Mesenchymal stem cell (in vitro differentiated cells and primary cell): Measurements from ENCODE around the gene MGAT4A.

ENCODE experiments used
- DNase-seq: peaks from one replicate; pipeline ENCODE4 v3.0.0-alpha.2; 2013
- H2AFZ ChIP-seq: one replicate; pipeline ENCODE4 v1.6.1; 2013; ENCODE audit warnings: low read depth, mild to moderate bottlenecking, control low read depth, inconsistent platforms, low read length, moderate library complexity
- H2AK5ac ChIP-seq: 2 replicates; pipeline ENCODE4 v1.6.1; 2013; ENCODE audit warnings: low read length, moderate library complexity, mild to moderate bottlenecking, inconsistent platforms; ENCODE audit not compliant: severe bottlenecking
- H2BK120ac ChIP-seq: one replicate; pipeline ENCODE4 v1.6.1; 2013; ENCODE audit warnings: low read depth, mild to moderate bottlenecking, inconsistent platforms, low read length, moderate library complexity
- H2BK12ac ChIP-seq, 2 experiments: one replicate each; pipeline ENCODE4 v1.6.1; 2013; ENCODE audit warnings: inconsistent platforms in 2 of 2, low read length in 2 of 2, mild to moderate bottlenecking in 2 of 2, moderate library complexity in 2 of 2, control low read depth in 1 of 2
- H2BK15ac ChIP-seq: one replicate; pipeline ENCODE4 v1.6.1; 2013; ENCODE audit warnings: mild to moderate bottlenecking, low read depth, inconsistent platforms; ENCODE audit not compliant: poor library complexity, severe bottlenecking
- H2BK5ac ChIP-seq: 2 replicates; pipeline ENCODE4 v1.6.1; 2013; ENCODE audit warnings: low read depth, mild to moderate bottlenecking, low read length, control low read depth, inconsistent platforms; ENCODE audit not compliant: poor library complexity, severe bottlenecking
- H3K14ac ChIP-seq, 2 experiments: one replicate each; pipeline ENCODE4 v1.6.1; 2013; ENCODE audit warnings: inconsistent platforms in 2 of 2, low read length in 2 of 2, control low read depth in 1 of 2, mild to moderate bottlenecking in 1 of 2, moderate library complexity in 1 of 2
- H3K18ac ChIP-seq, 2 experiments: one replicate each; pipeline ENCODE4 v1.6.1; 2013; ENCODE audit warnings: inconsistent platforms in 2 of 2, low read length in 2 of 2, control low read depth in 1 of 2, low read depth in 1 of 2, mild to moderate bottlenecking in 1 of 2
- H3K23ac ChIP-seq, 2 experiments: one replicate each; pipeline ENCODE4 v1.6.1; 2013; ENCODE audit warnings: inconsistent platforms in 2 of 2, low read length in 2 of 2, mild to moderate bottlenecking in 2 of 2, moderate library complexity in 2 of 2, control low read depth in 1 of 2
- H3K27ac ChIP-seq: 2 replicates; pipeline ENCODE4 v1.5.1; 2013; ENCODE audit warnings: mild to moderate bottlenecking, moderate library complexity, low read length, control low read depth, inconsistent platforms; ENCODE audit not compliant: poor library complexity, severe bottlenecking
- H3K27me3 ChIP-seq, 2 experiments: 2 replicates each; pipeline versions ENCODE4 v1.6.1 to v1.7.0; 2013; ENCODE audit warnings: low read length in 2 of 2, mild to moderate bottlenecking in 2 of 2, moderate library complexity in 2 of 2, control low read depth in 1 of 2, inconsistent platforms in 1 of 2; ENCODE audit not compliant: control insufficient read depth in 1 of 2, insufficient read depth in 1 of 2
- H3K36me3 ChIP-seq, 2 experiments: 2 replicates each; pipeline versions ENCODE4 v1.6.1 to v1.7.0; 2013; ENCODE audit warnings: low read length in 2 of 2, control low read depth in 1 of 2, inconsistent platforms in 1 of 2, low read depth in 1 of 2, mild to moderate bottlenecking in 1 of 2; ENCODE audit not compliant: insufficient read depth in 2 of 2, control insufficient read depth in 1 of 2
- H3K4ac ChIP-seq, 2 experiments: one replicate each; pipeline ENCODE4 v1.6.1; 2013; ENCODE audit warnings: inconsistent platforms in 2 of 2, low read length in 2 of 2, mild to moderate bottlenecking in 2 of 2, moderate library complexity in 2 of 2, control low read depth in 1 of 2, low read depth in 1 of 2
- H3K4me1 ChIP-seq: 2 replicates; pipeline ENCODE4 v1.6.1; 2013; ENCODE audit warnings: low read depth, low read length, control low read depth; ENCODE audit not compliant: control insufficient read depth, insufficient read depth
- H3K4me2 ChIP-seq: 2 replicates; pipeline ENCODE4 v1.6.1; 2013; ENCODE audit warnings: low read length, mild to moderate bottlenecking, inconsistent platforms; ENCODE audit not compliant: poor library complexity, severe bottlenecking
- H3K4me3 ChIP-seq, 2 experiments: 2 replicates each; pipeline versions ENCODE4 v1.5.1 to v1.7.0; 2013; ENCODE audit warnings: low read length in 2 of 2, mild to moderate bottlenecking in 2 of 2, control low read depth in 1 of 2, low read depth in 1 of 2; ENCODE audit not compliant: insufficient read depth in 1 of 2
- H3K79me1 ChIP-seq: replicated peaks from 2 replicates; pipeline ENCODE4 v1.6.1; 2013; ENCODE audit warnings: mild to moderate bottlenecking, control low read depth, low read length, inconsistent platforms; ENCODE audit not compliant: poor library complexity, severe bottlenecking
- H3K9ac ChIP-seq: 2 replicates; pipeline ENCODE4 v1.7.0; 2013; ENCODE audit warnings: mild to moderate bottlenecking, low read length, moderate library complexity
- H3K9me3 ChIP-seq: 2 replicates; pipeline ENCODE4 v1.7.0; 2013; ENCODE audit warnings: mild to moderate bottlenecking, low read length; ENCODE audit not compliant: control insufficient read depth
- H4K8ac ChIP-seq: one replicate; pipeline ENCODE4 v1.6.1; 2013; ENCODE audit warnings: inconsistent platforms, mild to moderate bottlenecking, low read length, moderate library complexity
- H4K91ac ChIP-seq: one replicate; pipeline ENCODE4 v1.6.1; 2013; ENCODE audit warnings: mild to moderate bottlenecking, low read length, inconsistent platforms
- WGBS: methylation state at CpG from one replicate; pipeline ENCODE4 v1.1.7; 2013; ENCODE audit warnings: mixed read lengths; 5-methylcytosine and 5-hydroxymethylcytosine counted together

Gene MGAT4A

GRCh38 chr2:98734823-98735260 is 3.9 kb upstream of the MGAT4A start:
- no peak overlapping the region for H2AK5ac ChIP-seq
- peaks cover 43 to 49% of the 10 kb centered on the region in 2 experiments for H3K27me3 ChIP-seq
- H4K91ac ChIP-seq = no peak overlapping the region
- no peak overlapping the region for H3K18ac ChIP-seq
- no peaks in the 10 kb centered on the region for H3K79me1 ChIP-seq
- H3K9ac ChIP-seq = no peak overlapping the region
- no peak overlapping the region for H3K14ac ChIP-seq
- H3K23ac ChIP-seq = no peak overlapping the region
- H4K8ac ChIP-seq = no peak overlapping the region
- H3K36me3 ChIP-seq = no peaks in the 10 kb centered on the region
- no peak overlapping the region for H2AFZ ChIP-seq
- H3K4me1 ChIP-seq = peaks cover 11% of the 10 kb centered on the region
- H2BK15ac ChIP-seq = no peak overlapping the region
- H2BK12ac ChIP-seq = no peak overlapping the region
- H3K9me3 ChIP-seq = no peaks in the 10 kb centered on the region
- H2BK120ac ChIP-seq = no peak overlapping the region
- H3K4ac ChIP-seq = no peak overlapping the region
- no peak for DNase-seq
- 67% methylated on average over 2 of the region's 2 CpGs for WGBS
- no peak overlapping the region for H3K27ac ChIP-seq
- no peak overlapping the region for H2BK5ac ChIP-seq
- no peak overlapping the region for H3K4me2 ChIP-seq
- no peak overlapping the region for H3K4me3 ChIP-seq

DNA sequence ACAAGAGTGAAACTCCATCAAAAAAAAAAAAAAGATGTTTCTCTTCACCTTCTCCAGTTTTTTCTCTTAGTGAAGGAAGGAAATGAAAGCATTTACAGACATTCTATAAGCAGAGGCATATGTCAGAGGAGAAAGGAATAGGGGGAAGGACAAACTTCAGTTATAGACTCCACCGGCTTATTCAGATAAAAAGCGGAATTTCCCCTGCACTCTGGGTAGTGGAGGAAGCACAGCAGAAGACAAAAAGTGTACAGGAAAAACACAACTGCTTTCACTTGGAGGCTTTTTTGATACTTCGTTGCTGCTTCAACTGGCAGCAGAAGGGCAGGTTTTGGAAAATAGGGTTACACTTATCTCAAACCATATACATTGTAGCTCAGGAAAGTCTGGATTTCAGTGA is 3.2 kb upstream of the MGAT4A start:
- no peak overlapping the region for H3K4me3 ChIP-seq
- H3K9me3 ChIP-seq = no peaks in the 10 kb centered on the region
- H3K14ac ChIP-seq = no peak overlapping the region
- no peak overlapping the region for H3K4me2 ChIP-seq
- no peak overlapping the region for H3K18ac ChIP-seq
- no peaks in the 10 kb centered on the region for H3K36me3 ChIP-seq
- no peak overlapping the region for H4K8ac ChIP-seq
- H2BK15ac ChIP-seq = no peak overlapping the region
- 100% methylated on average over 2 of the region's 3 CpGs for WGBS
- H3K4ac ChIP-seq = no peak overlapping the region
- H2BK12ac ChIP-seq = no peak overlapping the region
- H3K27me3 ChIP-seq = peaks cover 47 to 50% of the 10 kb centered on the region in 2 experiments
- no peak overlapping the region for H3K23ac ChIP-seq
- no peak overlapping the region for H2AFZ ChIP-seq
- peaks cover 11% of the 10 kb centered on the region for H3K4me1 ChIP-seq
- DNase-seq = no peak
- no peak overlapping the region for H2BK5ac ChIP-seq
- no peak overlapping the region for H3K27ac ChIP-seq
- no peak overlapping the region for H3K9ac ChIP-seq
- no peak overlapping the region for H2BK120ac ChIP-seq
- H4K91ac ChIP-seq = no peak overlapping the region
- no peaks in the 10 kb centered on the region for H3K79me1 ChIP-seq
- no peak overlapping the region for H2AK5ac ChIP-seq

DNA sequence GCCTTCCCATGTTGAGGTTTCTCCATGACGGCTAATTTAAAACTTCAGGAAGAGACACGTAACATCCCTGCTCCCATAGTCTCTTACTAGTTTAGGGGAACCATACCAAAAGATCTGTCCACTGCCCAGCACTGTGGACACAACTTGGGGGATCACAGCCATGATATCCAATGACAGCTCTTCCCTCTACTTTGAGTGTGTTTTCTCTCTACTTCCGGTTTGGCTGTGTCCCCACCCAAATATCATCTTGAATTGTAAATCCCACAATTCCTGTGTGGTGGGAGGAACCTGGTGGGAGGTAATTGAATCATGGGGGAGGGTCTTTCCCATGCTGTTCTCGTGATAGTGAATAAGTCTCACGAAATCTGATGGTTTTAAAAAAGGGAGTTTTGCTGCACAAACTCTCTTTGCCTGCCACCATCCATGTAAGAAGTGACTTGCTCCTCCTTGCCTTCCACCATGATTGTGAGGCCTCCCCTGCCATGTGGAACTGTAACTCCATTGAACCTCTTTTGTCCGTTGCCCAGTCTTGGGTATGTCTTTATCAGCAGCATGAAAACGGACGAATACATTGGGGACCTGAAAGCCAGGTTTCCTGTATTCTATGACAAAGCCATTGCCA is 1.6 kb upstream of the MGAT4A start:
- Histone ChIP-seq H3K4me2 (no peak overlapping the region), H3K4ac (no peak overlapping the region), H3K23ac (no peak overlapping the region), H3K4me1 (peaks cover 11% of the 10 kb centered on the region), H3K27ac (no peak overlapping the region), H3K9ac (no peak overlapping the region), H2BK5ac (no peak overlapping the region), H3K79me1 (no peaks in the 10 kb centered on the region), H2AK5ac (no peak overlapping the region), H3K4me3 (no peak overlapping the region), H3K9me3 (no peaks in the 10 kb centered on the region), H4K91ac (no peak overlapping the region), H2AFZ (no peak overlapping the region), H2BK12ac (no peak overlapping the region), H3K27me3 (peaks cover 49 to 52% of the 10 kb centered on the region in 2 experiments), H3K18ac (no peak overlapping the region), H3K14ac (no peak overlapping the region), H3K36me3 (no peaks in the 10 kb centered on the region), H2BK15ac (no peak overlapping the region), H2BK120ac (no peak overlapping the region), H4K8ac (no peak overlapping the region)
- no peak for DNase-seq
- WGBS = 92% methylated on average over 7 of the region's 8 CpGs

DNA sequence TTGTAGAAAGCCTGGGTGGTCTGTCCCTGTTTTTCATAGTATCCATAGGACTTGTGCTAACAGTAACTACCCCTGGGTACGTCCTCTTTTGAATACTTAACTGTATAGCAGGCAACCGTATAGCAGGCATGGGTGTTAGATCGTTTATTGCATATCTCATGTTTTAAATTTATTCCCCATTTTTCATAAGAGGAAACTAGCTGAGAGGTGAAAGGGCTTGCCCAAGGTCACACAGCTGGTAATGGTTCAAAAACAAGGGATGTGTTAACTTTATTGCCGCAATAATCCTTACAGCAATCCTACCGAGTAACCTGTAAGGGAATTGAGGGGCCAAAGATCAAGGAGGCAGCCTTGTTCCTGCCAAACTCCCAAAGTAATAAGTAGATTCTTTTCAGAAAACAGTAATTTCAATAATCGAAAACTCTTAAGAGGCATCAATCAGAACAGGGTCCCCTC is 990 bp upstream of the MGAT4A start:
- Histone ChIP-seq H3K27ac (no peak overlapping the region), H2BK15ac (no peak overlapping the region)

More for the DNA sequence above, 990 bp upstream of the MGAT4A start:
- no peak for DNase-seq
- H3K79me1 ChIP-seq = no peaks in the 10 kb centered on the region
- no peak overlapping the region for H2BK120ac ChIP-seq
- 85% methylated on average over 2 of the region's 6 CpGs for WGBS
- H3K4me2 ChIP-seq = peak overlapping the region; percentile 98
- no peak overlapping the region for H2AFZ ChIP-seq
- no peak overlapping the region for H3K23ac ChIP-seq
- no peak overlapping the region for H2AK5ac ChIP-seq
- H3K14ac ChIP-seq = no peak overlapping the region
- H4K8ac ChIP-seq = no peak overlapping the region
- H3K4ac ChIP-seq = no peak overlapping the region
- no peak overlapping the region for H4K91ac ChIP-seq
- no peaks in the 10 kb centered on the region for H3K36me3 ChIP-seq
- H3K4me3 ChIP-seq = peak overlapping the region in 1 of 2 experiments; percentile 70
- H3K4me1 ChIP-seq = peaks cover 11% of the 10 kb centered on the region
- H3K18ac ChIP-seq = no peak overlapping the region
- H2BK5ac ChIP-seq = no peak overlapping the region
- peak overlapping the region; percentile 73 for H3K9ac ChIP-seq
- H3K9me3 ChIP-seq = no peaks in the 10 kb centered on the region
- no peak overlapping the region for H2BK12ac ChIP-seq
- H3K27me3 ChIP-seq = peaks cover 46 to 58% of the 10 kb centered on the region in 2 experiments
